ENCODE measurements around the gene MFAP3L.

The MFAP3L gene

GRCh38 chr4:169940460-169940859, 85.7 kb downstream of the MFAP3L start:
- DNase-seq (ENCODE audit: low spot score) = no peak

Data from left forelimb (tissue), 1 donor.